HEK293 (cell line): ENCODE measurements around the gene ZNF597.

Source experiments
- CTCF ChIA-PET: fragments of 350-600 bp; formaldehyde crosslinking; extraction: SDS; loops from one replicate; lab custom pipeline; 2021; ENCODE audit warnings: antibody characterized with exemption; lab: Yijun Ruan, JAX
- POLR2A ChIA-PET: fragments of 300-600 bp; formaldehyde crosslinking; extraction: SDS; loops from one replicate; lab custom pipeline; 2020; ENCODE audit warnings: antibody characterized with exemption, inconsistent platforms; lab: Yijun Ruan, JAX
- H3K27ac ChIP-seq: fragments of 200-500 bp; sonication (Bioruptor generic); 2 replicates; pipeline ENCODE4 v1.5.1; 2014; ENCODE audit warnings: low read depth, low read length, control low read depth, inconsistent platforms; ENCODE audit errors: extremely low read depth
- H3K36me3 ChIP-seq, 2 experiments: fragments of 200-500 bp in 1 of 2; sonication (Bioruptor generic) in 1 of 2; 1 replicate in 1 of 2; 2 replicates in 1 of 2; pipeline ENCODE4 v1.5.1; 2014 to 2017; ENCODE audit warnings: inconsistent platforms in 2 of 2, low read length in 2 of 2; ENCODE audit not compliant: control insufficient read depth in 2 of 2, insufficient read depth in 1 of 2
- H3K4me1 ChIP-seq: fragments of 200-500 bp; sonication (Bioruptor generic); 2 replicates; pipeline ENCODE4 v1.5.1; 2014; ENCODE audit warnings: mild to moderate bottlenecking, low read length, inconsistent platforms; ENCODE audit not compliant: control insufficient read depth, insufficient read depth
- H3K4me3 ChIP-seq: 2 replicates; pipeline ENCODE4 v1.5.1; 2011; ENCODE audit warnings: low read depth, mild to moderate bottlenecking, control low read depth, low read length, moderate library complexity
- H3K9me3 ChIP-seq: fragments of 200-500 bp; sonication (Bioruptor generic); 2 replicates; pipeline ENCODE4 v1.5.1; 2014; ENCODE audit warnings: low read depth, low read length, inconsistent platforms; ENCODE audit not compliant: control insufficient read depth, insufficient read depth
- HOXD13 ChIP-seq: sonication (generic); formaldehyde crosslinking; IDR thresholded peaks from 2 replicates; pipeline ENCODE4 v1.8.0; 2022; ENCODE audit warnings: missing genetic modification reagents, borderline replicate concordance
- KLF1 ChIP-seq: fragments of 450-650 bp; formaldehyde crosslinking; IDR thresholded peaks from 2 replicates; pipeline ENCODE4 v1.5.1; 2016; ENCODE audit warnings: missing biosample characterization, missing genetic modification characterization
- KLF10 ChIP-seq: fragments of 450-650 bp; IDR thresholded peaks from 2 replicates; pipeline ENCODE4 v1.5.1; 2018; ENCODE audit warnings: missing biosample characterization, mild to moderate bottlenecking, missing genetic modification characterization
- PRDM1 ChIP-seq: fragments of 450-650 bp; formaldehyde crosslinking; IDR thresholded peaks from 2 replicates; pipeline ENCODE4; 2016; ENCODE audit warnings: missing biosample characterization, missing genetic modification characterization
- PRDM10 ChIP-seq: fragments of 450-650 bp; formaldehyde crosslinking; IDR thresholded peaks from 2 replicates; pipeline ENCODE4 v1.5.1; 2016; ENCODE audit warnings: missing biosample characterization, missing genetic modification characterization
- ZBTB6 ChIP-seq: fragments of 450-650 bp; formaldehyde crosslinking; IDR thresholded peaks from 2 replicates; pipeline ENCODE4 v1.5.1; 2017; ENCODE audit warnings: missing biosample characterization, missing genetic modification characterization
- ZBTB8A ChIP-seq: fragments of 450-650 bp; formaldehyde crosslinking; IDR thresholded peaks from 2 replicates; pipeline ENCODE4 v1.5.1; 2016; ENCODE audit warnings: missing biosample characterization, missing genetic modification characterization
- ZNF37A ChIP-seq: fragments of 450-650 bp; IDR thresholded peaks from 2 replicates; pipeline ENCODE4 v1.5.1; 2018; ENCODE audit warnings: missing biosample characterization, missing genetic modification characterization
- ZNF391 ChIP-seq: fragments of 450-650 bp; formaldehyde crosslinking; IDR thresholded peaks from 2 replicates; pipeline ENCODE4 v1.5.1; 2016; ENCODE audit warnings: low read depth, missing biosample characterization, missing genetic modification characterization, borderline replicate concordance
- ZNF423 ChIP-seq: fragments of 450-650 bp; formaldehyde crosslinking; IDR thresholded peaks from 2 replicates; pipeline ENCODE4 v1.5.1; 2016; ENCODE audit warnings: missing biosample characterization, missing genetic modification characterization
- ZNF449 ChIP-seq: fragments of 450-650 bp; formaldehyde crosslinking; IDR thresholded peaks from 2 replicates; pipeline ENCODE4 v1.5.1; 2017; ENCODE audit warnings: missing biosample characterization, mild to moderate bottlenecking, missing genetic modification characterization, moderate library complexity
- ZNF529 ChIP-seq: fragments of 450-650 bp; formaldehyde crosslinking; IDR thresholded peaks from 2 replicates; pipeline ENCODE4 v1.5.1; 2017; ENCODE audit warnings: missing genetic modification characterization, missing biosample characterization; ENCODE audit not compliant: insufficient replicate concordance
- ZNF560 ChIP-seq: fragments of 450-650 bp; formaldehyde crosslinking; IDR thresholded peaks from 2 replicates; pipeline ENCODE4 v1.5.1; 2017; ENCODE audit warnings: missing biosample characterization, missing genetic modification characterization, borderline replicate concordance
- ZNF623 ChIP-seq: fragments of 450-650 bp; formaldehyde crosslinking; IDR thresholded peaks from 2 replicates; pipeline ENCODE4 v1.5.1; 2016; ENCODE audit warnings: missing biosample characterization, missing genetic modification characterization
- ZNF639 ChIP-seq: fragments of 450-650 bp; formaldehyde crosslinking; IDR thresholded peaks from 2 replicates; pipeline ENCODE4 v1.5.1; 2016; ENCODE audit warnings: missing biosample characterization, missing genetic modification characterization
- ZNF677 ChIP-seq: fragments of 450-650 bp; IDR thresholded peaks from 2 replicates; pipeline ENCODE4 v1.5.0; 2018; ENCODE audit warnings: missing biosample characterization, mild to moderate bottlenecking, missing genetic modification characterization, moderate library complexity
- ZNF701 ChIP-seq: fragments of 450-650 bp; formaldehyde crosslinking; IDR thresholded peaks from 2 replicates; pipeline ENCODE4 v1.5.1; 2016; ENCODE audit warnings: missing biosample characterization, missing genetic modification characterization
- ZNF768 ChIP-seq: fragments of 450-650 bp; formaldehyde crosslinking; IDR thresholded peaks from 2 replicates; pipeline ENCODE4 v1.5.1; 2018; ENCODE audit warnings: missing biosample characterization, mild to moderate bottlenecking, missing genetic modification characterization
- ZNF830 ChIP-seq: fragments of 450-650 bp; IDR thresholded peaks from 2 replicates; pipeline ENCODE4 v1.5.0; 2018; ENCODE audit warnings: missing biosample characterization, missing genetic modification characterization, low read depth, mild to moderate bottlenecking, moderate library complexity
- ZSCAN30 ChIP-seq: fragments of 450-650 bp; IDR thresholded peaks from 2 replicates; pipeline ENCODE4 v1.5.1; 2018; ENCODE audit warnings: missing biosample characterization, mild to moderate bottlenecking, missing genetic modification characterization, moderate library complexity

The ZNF597 gene

GRCh38 chr16:3401719-3402397 lies 41.4 kb downstream of the ZNF597 start:
- H3K4me3 ChIP-seq = peak overlapping the region; percentile 95
- no peaks in the 10 kb centered on the region for H3K9me3 ChIP-seq
- peaks cover 0 to 57% of the 10 kb centered on the region in 2 experiments; a peak in 2 of 3 replicates for H3K36me3 ChIP-seq
- ChIA-PET POLR2A (interaction anchor here (1.0 to 3.5 kb wide), 9 partner anchors 12 to 251 kb away, joined by 3 to 33 read pairs (median 5); partner anchors contain the start of genes NAA60, ZNF263 and ZNF597), CTCF (interaction anchor here (0.7 to 0.9 kb wide), 2 partner anchors 75 to 135 kb away, joined by 5 read pairs; no protein-coding TSS in a partner anchor)
- H3K4me1 ChIP-seq = no peaks in the 10 kb centered on the region
- peak overlapping the region; percentile 71; the same call in 1 of the 2 replicates for H3K27ac ChIP-seq
- TF ChIP-seq PRDM10 (tag by site-specific recombination) (no peak), KLF1 (no peak), ZBTB6 (tag by site-specific recombination) (peak; percentile 90; the same call in 1 of the 2 replicates), ZNF768 (no peak), ZNF677 (tag by site-specific recombination) (no peak), ZNF529 (tag by site-specific recombination) (peak; percentile 97), ZBTB8A (tag by site-specific recombination) (no peak), KLF10 (tag by site-specific recombination) (no peak), ZNF449 (tag by site-specific recombination) (no peak), ZNF639 (tag by site-specific recombination) (no peak), ZNF391 (tag by site-specific recombination) (no peak), ZNF37A (tag by site-specific recombination) (no peak)

- Histone ChIP-seq H3K4me1 (no peaks in the 10 kb centered on the region), H3K9me3 (no peaks in the 10 kb centered on the region), H3K4me3 (peak within 1 kb of the TSS; percentile 95), H3K27ac (peak within 1 kb of the TSS; percentile 71; the same call in 1 of the 2 replicates), H3K36me3 (peaks cover 2 to 57% of the 10 kb centered on the region in 2 experiments; a peak in 2 of 3 replicates)
- ChIA-PET POLR2A (interaction anchor here (0.6 to 3.5 kb wide), 19 partner anchors 10 to 852 kb away, joined by 3 to 33 read pairs (median 4); partner anchors contain the start of genes CLUAP1, NAA60, ZNF200 and ZNF263), CTCF (interaction anchor here (0.7 to 0.9 kb wide), 2 partner anchors 9 to 134 kb away, joined by 4 to 5 read pairs; no protein-coding TSS in a partner anchor)
- TF ChIP-seq ZNF560 (tag by site-specific recombination) (peak; percentile 46; the same call in 1 of the 2 replicates), ZNF623 (tag by site-specific recombination) (no peak), ZNF701 (no peak), ZSCAN30 (tag by site-specific recombination) (peak; percentile 89), ZNF830 (tag by site-specific recombination) (no peak), ZNF423 (tag by site-specific recombination) (no peak), PRDM1 (tag by site-specific recombination) (no peak), HOXD13 (no peak; the same call in 1 of the 2 replicates)
These were observed 42.3 kb downstream of the ZNF597 start, which contains the start of the genes ZNF174 and ZSCAN32 for GRCh38 chr16:3400779-3401688. TSS of gene ZNF174 (plus strand) at chr16:3401215. CDS start at chr16:3402005, 790 bp downstream. TSS of gene ZSCAN32 (minus strand) at chr16:3401004. CDS start at chr16:3397557, 3,447 bp downstream.
